ENCODE measurements around the gene OFD1.

OFD1 gene

DNA sequence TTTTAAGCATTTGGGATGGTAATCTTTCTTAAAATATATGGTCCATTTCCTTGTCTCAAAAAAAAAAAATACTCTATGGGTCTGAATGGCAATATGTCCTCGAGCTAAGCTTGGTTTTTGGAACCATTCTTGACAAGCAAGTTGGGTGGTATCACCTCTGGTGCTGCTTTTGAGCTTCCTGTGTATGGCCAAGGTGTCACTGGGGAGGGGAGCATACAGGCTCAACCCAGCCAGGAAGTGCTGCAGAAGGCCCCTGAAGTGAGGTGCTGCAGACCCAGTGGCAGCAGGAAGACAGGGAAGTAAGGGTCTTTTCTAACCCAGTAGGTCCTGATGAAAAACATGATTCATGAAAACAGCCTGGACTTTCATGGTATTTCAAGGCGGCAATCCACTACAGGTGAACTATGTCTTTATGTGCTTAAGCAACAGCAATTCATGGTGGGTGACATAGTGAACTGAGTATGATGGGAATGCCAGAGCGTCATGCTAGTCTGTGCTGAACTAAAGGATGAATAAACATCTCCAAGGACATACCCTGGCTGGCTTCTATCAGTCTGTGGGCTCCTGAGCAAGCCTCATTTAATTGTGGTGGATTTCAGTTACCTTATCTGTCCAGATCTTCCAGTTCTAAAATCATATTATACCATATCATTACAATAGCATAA, 15.2 kb upstream of the OFD1 start:
- no peak for TF ChIP-seq GATA2 (IDR thresholded peaks at IDR 0.05; ENCODE audit: low read depth, low read length)
- TF ChIP-seq GATA3 (IDR thresholded peaks at IDR 0.05; ENCODE audit: low read depth, low read length), result no peak

DNA sequence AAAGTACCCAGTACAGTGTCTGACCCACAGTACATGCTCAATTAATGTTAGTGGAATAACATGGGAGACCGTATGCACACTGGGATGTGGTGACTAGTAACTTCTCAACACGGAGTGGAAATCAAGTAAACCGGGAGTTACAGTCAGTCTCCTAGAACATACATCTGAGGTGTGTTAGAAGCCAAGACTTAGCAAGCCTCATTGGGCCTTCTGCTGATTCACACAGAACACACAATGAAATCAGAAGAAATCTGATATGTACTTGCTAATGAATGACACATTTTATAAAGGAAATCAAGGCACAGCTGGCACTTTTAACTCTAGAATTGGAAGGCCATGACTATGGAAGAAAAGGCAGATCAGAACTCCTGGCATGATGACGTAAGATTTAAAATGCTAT, 13.2 kb upstream of the OFD1 start:
- TF ChIP-seq GATA2 (IDR thresholded peaks at IDR 0.05; ENCODE audit: low read depth, low read length) (no peak), GATA3 (IDR thresholded peaks at IDR 0.05; ENCODE audit: low read depth, low read length) (no peak)

DNA sequence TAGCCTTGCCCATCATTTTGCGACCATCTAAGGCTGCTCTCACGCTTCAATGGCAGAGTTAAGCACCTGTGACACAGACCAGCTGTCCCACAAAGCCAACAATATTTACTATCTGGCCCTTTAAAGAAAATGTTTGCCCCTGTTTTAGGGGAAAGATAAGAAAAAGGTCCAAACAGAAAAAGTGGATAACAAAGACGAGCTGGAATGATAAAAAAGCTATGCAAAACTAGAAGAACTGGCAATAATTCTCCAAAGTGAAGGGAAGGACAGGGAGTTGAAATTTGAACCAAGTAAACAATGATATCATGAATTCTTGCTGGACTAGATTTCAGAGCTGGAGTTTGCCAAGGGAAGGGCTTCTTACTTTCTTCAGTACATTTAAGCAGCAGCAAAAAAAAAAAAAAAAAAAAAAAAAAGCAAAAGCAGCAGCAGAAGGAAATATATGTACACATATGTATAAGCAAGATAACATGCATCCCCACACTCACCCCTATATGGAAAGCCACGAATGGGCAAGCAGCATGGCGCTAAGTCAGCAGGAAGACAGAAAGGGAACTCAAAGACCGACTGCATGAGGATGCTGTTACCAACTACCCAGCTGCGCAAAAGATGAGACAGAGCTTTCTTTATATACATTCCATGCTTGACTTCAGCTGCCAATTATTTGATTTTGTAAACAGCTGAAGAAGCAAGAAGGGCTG, 12.6 kb upstream of the OFD1 start:
- TF ChIP-seq GATA2 (IDR thresholded peaks at IDR 0.05; ENCODE audit: low read depth, low read length) (no peak), GATA3 (IDR thresholded peaks at IDR 0.05; ENCODE audit: low read depth, low read length) (no peak)

DNA sequence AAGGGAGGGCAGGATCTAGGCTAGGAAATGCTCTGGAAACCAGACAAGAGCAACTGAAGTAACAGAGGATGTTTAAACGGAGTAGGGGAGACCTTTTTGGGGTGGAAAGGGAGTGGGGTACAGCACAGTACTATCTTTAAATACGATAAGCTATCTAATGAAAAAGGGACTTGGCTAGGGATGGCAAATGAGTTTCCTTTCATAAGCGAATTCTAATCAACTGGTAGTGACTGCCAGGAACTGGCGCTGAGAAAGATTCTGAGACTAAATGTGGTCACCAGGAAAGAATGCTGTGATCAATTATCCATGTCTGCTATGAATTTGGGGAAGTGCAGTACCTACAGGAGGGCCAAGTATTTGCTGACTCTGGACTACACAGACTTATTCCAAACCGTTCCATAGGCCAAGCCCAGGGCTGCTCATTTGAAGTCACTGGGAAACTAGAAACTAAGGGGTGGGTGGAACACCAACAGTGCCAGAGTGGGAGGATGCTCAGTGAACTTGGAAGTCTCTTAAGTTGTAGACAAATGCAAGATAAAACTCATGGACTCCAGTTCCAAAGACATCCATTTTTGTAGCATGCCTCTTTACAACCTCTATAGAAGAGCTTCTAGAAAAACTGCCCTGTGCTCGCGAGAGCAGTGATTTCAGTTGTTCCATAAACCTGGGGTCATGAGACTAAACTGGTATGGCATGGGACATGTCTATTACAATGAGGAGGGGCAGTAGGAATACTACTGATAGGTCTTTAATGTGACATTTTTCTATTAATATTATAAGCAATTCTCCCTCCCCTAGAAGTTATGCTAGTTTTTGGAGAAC, 2.1 kb upstream of the OFD1 start:
- TF ChIP-seq GATA2 (IDR thresholded peaks at IDR 0.05; ENCODE audit: low read depth, low read length) (no peak), GATA3 (IDR thresholded peaks at IDR 0.05; ENCODE audit: low read depth, low read length) (no peak)

DNA sequence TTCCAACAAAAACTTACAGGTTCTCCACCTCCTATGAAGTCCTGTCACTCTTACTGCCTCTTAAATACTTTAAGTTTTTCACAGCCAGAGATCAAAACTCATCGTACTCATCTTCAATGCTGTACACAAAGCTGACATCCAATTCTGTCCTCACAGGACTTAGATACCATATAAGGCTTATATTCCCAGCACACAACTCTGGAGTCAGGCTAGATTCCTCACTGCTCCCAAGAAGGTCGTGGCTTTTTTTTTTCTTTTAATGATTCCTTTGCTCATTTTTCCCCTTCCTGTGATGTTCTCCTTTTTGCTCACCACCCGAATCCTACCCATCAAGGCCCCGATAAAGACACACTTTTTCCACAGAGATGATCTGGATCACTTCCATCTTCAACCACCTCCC, 1.0 kb upstream of the OFD1 start:
- TF ChIP-seq GATA2 (IDR thresholded peaks at IDR 0.05; ENCODE audit: low read depth, low read length) (no peak), GATA3 (IDR thresholded peaks at IDR 0.05; ENCODE audit: low read depth, low read length) (no peak)

DNA sequence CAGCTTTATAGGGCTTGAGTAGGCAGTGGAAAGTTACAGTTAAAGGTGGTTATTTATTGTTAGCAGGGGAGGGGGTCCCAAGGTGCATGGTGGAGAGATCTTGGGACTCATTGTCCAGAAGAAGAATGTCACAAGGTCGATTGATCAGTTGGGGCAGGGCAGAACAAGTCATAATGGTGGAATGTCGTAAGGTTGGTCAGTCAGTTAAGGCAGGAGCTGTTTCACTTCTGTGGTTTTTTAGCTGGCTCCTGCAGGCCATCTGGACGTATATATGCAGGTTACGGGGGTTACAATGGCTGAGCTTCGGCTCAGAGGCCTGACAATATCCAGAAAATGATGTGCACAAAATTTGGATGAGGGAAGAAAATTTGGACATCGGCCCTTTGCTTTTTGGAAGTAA, 7.1 kb downstream of the OFD1 start:
- TF ChIP-seq GATA3 (IDR thresholded peaks at IDR 0.05; ENCODE audit: low read depth, low read length) (no peak), GATA2 (IDR thresholded peaks at IDR 0.05; ENCODE audit: low read depth, low read length) (no peak)

DNA sequence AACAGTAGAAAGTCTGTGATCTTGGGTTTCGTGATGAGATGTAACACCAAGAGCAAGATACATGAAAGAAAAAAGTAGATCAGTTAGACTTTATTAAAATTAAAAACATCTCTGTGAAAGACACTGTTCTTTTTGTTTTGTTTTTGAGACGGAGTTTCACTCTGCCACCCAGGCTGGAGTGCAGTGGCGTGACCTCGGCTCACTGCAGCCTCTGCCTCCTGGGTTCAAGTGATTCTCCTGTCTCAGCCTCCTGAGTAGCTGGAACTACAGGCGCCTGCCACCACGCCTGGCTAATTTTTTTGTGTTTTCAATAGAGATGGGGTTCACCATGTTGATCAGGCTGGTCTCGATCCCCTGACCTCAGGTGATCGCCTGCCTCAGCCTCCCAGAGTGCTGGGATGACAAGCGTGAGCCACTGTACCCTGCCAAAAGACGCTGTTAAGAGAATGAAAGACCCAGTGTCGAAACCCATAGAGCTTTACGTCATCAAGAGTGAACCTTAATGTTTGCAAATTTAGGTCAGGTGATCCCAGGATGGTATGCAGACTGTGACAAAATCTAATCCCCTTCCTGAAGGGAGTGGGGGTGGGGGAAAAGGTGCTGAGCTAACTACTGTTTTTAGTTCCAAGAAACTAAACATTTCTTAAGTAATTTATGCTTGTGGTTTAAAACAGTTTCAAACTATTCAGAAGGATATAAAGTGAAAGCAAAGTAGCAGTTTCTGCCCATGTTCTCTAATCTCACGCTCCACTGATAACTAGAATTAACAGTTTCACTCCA, 8.0 kb downstream of the OFD1 start:
- no peak for TF ChIP-seq GATA2 (IDR thresholded peaks at IDR 0.05; ENCODE audit: low read depth, low read length)
- no peak for TF ChIP-seq GATA3 (IDR thresholded peaks at IDR 0.05; ENCODE audit: low read depth, low read length)

DNA sequence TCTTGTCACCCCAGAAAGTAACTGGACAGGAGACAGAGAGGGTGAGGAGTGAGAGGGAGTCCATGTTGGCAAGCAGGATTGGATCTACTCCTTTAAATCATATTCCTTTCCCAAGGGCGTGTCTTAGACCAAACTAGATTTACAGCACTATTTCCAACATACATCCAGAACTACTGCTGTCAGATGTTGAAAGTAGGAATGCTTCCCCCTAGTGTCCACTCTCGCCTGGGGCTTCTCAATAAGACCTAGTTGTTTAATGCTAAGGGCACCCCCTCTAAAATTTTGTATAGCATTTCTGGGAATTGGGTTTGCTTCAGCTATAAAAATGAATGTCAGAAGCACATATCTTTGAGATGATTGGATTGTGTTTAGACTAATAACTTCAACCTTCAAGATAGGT, 13.3 kb downstream of the OFD1 start:
- TF ChIP-seq GATA3 (IDR thresholded peaks at IDR 0.05; ENCODE audit: low read depth, low read length), result no peak
- TF ChIP-seq GATA2 (IDR thresholded peaks at IDR 0.05; ENCODE audit: low read depth, low read length), result no peak

DNA sequence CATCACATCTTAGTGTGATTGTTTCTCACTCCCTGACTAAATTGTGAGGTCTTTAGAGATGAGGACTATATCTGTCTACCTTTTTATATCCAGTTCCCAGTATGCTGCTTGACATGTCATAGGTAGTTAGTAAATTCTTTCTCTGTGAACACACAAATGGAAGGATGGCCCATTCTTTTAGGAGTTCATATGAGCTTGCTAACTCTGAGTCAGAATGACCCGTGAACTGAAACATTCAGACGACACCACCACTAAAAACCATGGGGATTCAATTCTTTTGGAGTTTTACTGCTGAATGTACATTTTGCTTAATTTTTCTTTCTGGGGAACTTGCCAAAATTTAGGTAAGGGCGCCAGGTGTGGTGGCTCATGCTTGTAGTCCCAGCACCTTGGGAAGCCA, 13.9 kb downstream of the OFD1 start:
- no peak for TF ChIP-seq GATA2 (IDR thresholded peaks at IDR 0.05; ENCODE audit: low read depth, low read length)

DNA sequence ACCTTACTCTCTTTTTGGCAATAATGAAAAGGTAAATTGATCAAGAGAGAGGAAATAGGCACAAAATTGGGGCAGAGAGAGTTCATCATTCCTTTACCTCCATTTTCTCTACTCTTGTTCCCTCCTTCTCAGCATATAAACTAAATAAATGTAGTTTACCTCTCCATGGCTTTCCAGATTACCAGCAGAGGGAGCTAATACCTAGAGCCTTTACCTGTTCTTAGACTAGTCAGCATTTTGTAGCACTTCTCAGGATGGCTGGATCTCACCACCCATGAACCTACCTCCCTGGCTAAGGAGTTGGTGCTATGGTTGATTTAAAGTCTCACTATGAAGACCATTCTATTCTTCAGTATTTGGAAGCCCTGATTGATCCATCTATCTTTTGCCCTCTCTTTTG, 15.7 kb downstream of the OFD1 start:
- TF ChIP-seq GATA3 (IDR thresholded peaks at IDR 0.05; ENCODE audit: low read depth, low read length) (no peak), GATA2 (IDR thresholded peaks at IDR 0.05; ENCODE audit: low read depth, low read length) (no peak)

DNA sequence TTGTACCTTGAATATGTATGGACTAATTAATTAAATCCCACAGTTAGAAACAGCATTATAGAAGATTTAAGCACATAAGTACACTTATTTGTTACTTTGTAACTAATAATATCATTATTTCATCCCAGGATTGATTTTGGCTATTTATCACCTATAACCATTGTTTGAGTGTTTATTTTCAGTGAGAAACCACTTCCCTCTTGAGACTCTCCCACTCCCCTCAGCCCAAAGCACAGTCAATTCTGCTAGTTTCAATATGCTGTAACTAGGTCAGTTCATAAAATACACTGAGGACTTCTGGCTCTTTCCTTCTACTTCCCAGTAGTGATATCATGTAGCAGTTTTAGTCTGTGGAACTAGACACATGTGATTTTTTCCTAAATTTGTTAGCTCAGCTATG, 16.3 kb downstream of the OFD1 start:
- TF ChIP-seq GATA2 (IDR thresholded peaks at IDR 0.05; ENCODE audit: low read depth, low read length) (no peak), GATA3 (IDR thresholded peaks at IDR 0.05; ENCODE audit: low read depth, low read length) (no peak)

DNA sequence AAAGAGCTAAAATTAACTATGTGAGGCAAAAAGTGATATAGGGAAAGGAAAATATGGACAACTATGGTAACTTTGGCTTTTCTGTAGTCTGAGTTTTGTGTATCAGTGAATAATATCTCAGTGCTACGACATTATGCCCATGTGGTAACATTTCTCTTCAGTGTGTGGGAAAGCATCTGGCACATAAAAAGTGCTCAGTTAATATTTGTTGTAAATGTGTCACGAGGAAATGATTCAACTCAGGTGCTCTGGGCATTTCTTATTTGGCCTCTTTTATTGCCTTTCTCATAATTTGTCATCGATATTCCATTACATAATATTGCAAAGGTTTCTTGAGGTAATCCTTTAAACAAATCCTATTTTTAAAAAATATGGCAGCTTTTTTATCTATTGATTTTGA, 17.6 kb downstream of the OFD1 start:
- TF ChIP-seq GATA3 (IDR thresholded peaks at IDR 0.05; ENCODE audit: low read depth, low read length), result no peak
- no peak for TF ChIP-seq GATA2 (IDR thresholded peaks at IDR 0.05; ENCODE audit: low read depth, low read length)

DNA sequence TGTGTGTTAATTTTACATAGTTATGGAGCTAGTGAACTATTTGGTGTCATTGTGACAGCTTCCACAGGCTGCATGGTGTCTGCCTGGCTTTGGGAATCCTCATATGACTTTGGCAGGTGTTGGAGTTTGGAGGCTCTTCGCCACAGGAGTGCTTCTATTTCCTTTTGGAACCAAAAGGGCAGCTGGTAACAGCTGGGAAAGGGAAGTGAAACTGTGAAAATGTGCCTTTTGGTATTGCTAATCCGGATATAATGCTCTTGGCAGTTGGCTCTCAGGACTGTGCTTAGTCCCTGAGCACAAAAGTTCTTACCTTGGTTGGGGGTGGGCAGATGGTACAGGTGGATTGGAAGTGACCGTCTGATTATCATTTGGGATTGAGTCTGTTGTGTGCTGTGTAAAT, 18.1 kb downstream of the OFD1 start:
- TF ChIP-seq GATA3 (IDR thresholded peaks at IDR 0.05; ENCODE audit: low read depth, low read length) (no peak), GATA2 (IDR thresholded peaks at IDR 0.05; ENCODE audit: low read depth, low read length) (no peak)

DNA sequence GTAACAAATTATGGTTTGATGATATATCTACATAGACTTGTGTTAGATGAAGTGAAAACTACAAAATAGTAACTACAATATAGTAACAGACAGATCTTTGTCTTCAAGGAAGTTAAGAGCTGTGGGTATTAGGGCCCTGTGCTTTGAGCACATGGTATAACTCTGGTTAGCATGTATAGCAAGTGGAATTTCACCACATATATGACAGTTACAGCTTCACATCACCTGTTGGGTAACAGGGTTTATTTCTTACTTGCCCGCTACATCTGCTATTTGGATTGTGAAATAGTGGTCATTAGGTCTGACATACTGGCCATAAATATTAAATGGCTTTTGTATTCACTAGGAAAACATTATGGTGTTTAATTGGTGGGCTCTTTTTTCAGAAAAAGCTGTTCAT, 20.2 kb downstream of the OFD1 start:
- TF ChIP-seq GATA2 (IDR thresholded peaks at IDR 0.05; ENCODE audit: low read depth, low read length), result no peak
- TF ChIP-seq GATA3 (IDR thresholded peaks at IDR 0.05; ENCODE audit: low read depth, low read length), result no peak
